ENCODE measurements around the gene RIT2.

RIT2 gene

GRCh38 chr18:42922363-42922762, 193.1 kb downstream of the RIT2 start:
- no peaks in the 10 kb centered on the region for H3K9me3 ChIP-seq (replicated peaks; ENCODE audit: low read length)
- H3K4me2 ChIP-seq (ENCODE audit: low read length): no peak overlapping the region
- H3K4me3 ChIP-seq (ENCODE audit: low read length): no peak overlapping the region
- no peaks in the 10 kb centered on the region for H3K36me3 ChIP-seq (ENCODE audit: insufficient read depth, low read length)
- H3K27me3 ChIP-seq (ENCODE audit: control insufficient read depth, insufficient read depth, low read length): no peaks in the 10 kb centered on the region
- H3K9ac ChIP-seq (ENCODE audit: low read depth, low read length): no peak overlapping the region
- H3K4me1 ChIP-seq (ENCODE audit: control insufficient read depth, insufficient read depth, low read length): no peaks in the 10 kb centered on the region

DNA sequence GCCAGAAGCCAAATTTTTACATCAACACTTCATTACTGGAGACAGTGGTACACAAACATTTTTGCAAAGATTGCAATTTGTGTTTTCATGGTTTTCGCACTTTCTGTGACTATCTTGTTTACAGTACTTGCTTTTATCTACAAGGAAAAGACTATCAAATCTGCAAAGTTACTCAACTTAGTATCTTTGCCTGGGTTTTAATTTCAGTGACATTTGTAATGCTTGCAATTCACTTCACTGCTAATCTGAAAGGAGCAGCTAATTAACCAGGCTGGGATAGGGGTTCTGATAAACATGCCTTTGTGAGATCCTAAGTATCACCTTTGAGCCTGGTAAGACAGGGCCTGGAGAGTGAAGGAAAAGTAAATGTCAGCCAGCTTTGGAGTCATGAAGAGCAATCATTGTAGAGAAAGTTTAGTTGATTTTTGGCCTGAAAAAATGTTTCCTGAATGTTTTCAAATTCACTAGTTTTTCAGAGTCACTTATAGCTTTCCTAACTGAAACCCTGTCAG, 194.2 kb downstream of the RIT2 start:
- Histone ChIP-seq H3K4me3 (ENCODE audit: low read length) (no peak overlapping the region), H3K4me1 (ENCODE audit: control insufficient read depth, insufficient read depth, low read length) (no peaks in the 10 kb centered on the region), H3K27me3 (ENCODE audit: control insufficient read depth, insufficient read depth, low read length) (no peaks in the 10 kb centered on the region), H3K36me3 (ENCODE audit: insufficient read depth, low read length) (no peaks in the 10 kb centered on the region), H3K9me3 (replicated peaks; ENCODE audit: low read length) (no peaks in the 10 kb centered on the region), H3K4me2 (ENCODE audit: low read length) (no peak overlapping the region), H3K9ac (ENCODE audit: low read depth, low read length) (no peak overlapping the region)

DNA sequence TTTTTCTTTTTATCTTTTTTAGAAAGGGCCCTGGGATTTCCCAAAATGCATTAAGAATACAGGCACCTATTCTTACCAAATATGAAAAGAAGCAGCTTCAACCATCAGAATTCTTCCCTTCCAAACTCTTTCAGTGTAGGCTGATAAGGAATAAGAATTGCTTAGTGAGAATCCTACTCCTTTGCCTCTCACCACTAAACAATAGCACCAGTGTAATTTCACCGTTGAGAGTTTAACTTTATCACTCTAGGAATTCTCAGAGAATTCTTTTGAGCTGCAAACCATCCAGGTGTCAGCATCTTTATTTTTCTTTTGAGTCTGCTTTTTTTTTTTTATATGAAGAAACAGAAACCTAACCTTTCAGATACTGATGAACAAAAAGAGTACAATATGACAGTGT, 194.9 kb downstream of the RIT2 start:
- Histone ChIP-seq H3K4me3 (ENCODE audit: low read length) (no peak overlapping the region), H3K36me3 (ENCODE audit: insufficient read depth, low read length) (no peaks in the 10 kb centered on the region), H3K4me2 (ENCODE audit: low read length) (no peak overlapping the region), H3K27me3 (ENCODE audit: control insufficient read depth, insufficient read depth, low read length) (no peaks in the 10 kb centered on the region), H3K9ac (ENCODE audit: low read depth, low read length) (no peak overlapping the region), H3K4me1 (ENCODE audit: control insufficient read depth, insufficient read depth, low read length) (no peaks in the 10 kb centered on the region), H3K9me3 (replicated peaks; ENCODE audit: low read length) (no peaks in the 10 kb centered on the region)

DNA sequence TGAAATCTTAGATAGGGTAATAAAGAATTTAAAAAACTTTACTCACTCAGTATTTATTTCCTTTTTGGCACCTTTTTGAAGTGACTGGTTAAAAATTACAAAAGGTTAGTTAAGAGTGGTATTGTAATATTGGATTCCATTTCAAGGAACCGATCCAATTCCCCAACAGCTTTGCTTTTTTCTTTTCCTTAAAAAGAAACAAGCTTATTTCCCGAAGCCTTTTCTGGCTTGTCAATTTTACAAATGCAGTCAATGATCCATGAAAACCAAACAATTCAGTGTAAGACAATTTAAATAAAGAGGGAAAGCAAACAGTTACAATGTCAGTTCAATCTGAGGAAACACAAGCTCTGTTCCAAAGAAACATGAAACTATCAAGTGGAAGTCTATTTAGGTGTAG, 200.2 kb downstream of the RIT2 start:
- no peak overlapping the region for H3K4me3 ChIP-seq (ENCODE audit: low read length)
- H3K9ac ChIP-seq (ENCODE audit: low read depth, low read length): no peak overlapping the region
- no peaks in the 10 kb centered on the region for H3K36me3 ChIP-seq (ENCODE audit: insufficient read depth, low read length)
- H3K4me2 ChIP-seq (ENCODE audit: low read length): no peak overlapping the region
- no peaks in the 10 kb centered on the region for H3K27me3 ChIP-seq (ENCODE audit: control insufficient read depth, insufficient read depth, low read length)
- no peaks in the 10 kb centered on the region for H3K4me1 ChIP-seq (ENCODE audit: control insufficient read depth, insufficient read depth, low read length)
- no peaks in the 10 kb centered on the region for H3K9me3 ChIP-seq (replicated peaks; ENCODE audit: low read length)

DNA sequence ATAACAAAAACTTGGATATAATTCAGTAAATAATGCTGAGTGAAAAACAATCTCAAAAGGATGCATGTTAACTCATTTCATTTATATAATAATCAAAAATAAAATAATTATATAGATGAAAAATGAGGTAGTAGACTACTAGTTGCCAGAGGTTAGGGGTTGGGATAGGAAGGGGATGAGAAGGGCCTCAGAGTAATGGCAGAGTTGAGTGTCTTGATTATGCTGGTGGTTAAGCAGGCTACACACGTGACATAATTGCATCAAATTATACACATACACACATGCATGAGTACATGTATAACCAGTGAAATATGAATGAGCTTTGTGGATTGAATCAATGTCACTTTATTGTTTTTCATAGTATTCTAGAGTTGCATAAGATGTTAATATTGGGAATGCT, 201.0 kb downstream of the RIT2 start:
- no peak overlapping the region for H3K9ac ChIP-seq (ENCODE audit: low read depth, low read length)
- H3K27me3 ChIP-seq (ENCODE audit: control insufficient read depth, insufficient read depth, low read length): no peaks in the 10 kb centered on the region
- no peaks in the 10 kb centered on the region for H3K36me3 ChIP-seq (ENCODE audit: insufficient read depth, low read length)
- no peak overlapping the region for H3K4me2 ChIP-seq (ENCODE audit: low read length)
- no peak overlapping the region for H3K4me3 ChIP-seq (ENCODE audit: low read length)
- H3K4me1 ChIP-seq (ENCODE audit: control insufficient read depth, insufficient read depth, low read length): no peaks in the 10 kb centered on the region
- H3K9me3 ChIP-seq (replicated peaks; ENCODE audit: low read length): no peaks in the 10 kb centered on the region

DNA sequence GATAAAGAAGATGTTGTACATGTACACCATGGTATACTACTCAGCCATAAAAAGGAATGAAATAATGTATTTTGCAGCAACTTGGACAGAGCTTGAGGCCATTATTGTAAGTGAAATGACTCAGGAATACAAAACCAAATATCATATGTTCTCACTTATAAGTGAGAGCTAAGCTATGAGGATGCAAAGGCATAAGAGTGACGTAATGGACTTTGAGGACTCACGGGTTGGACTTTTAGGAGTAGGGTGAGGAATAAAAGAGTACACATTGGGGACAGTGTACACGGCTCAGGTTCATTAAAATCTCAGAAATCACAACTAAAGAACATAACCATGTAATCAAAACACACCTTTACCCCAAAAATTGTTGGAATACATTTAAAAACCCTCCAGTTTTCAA, 206.4 kb downstream of the RIT2 start:
- Histone ChIP-seq H3K4me3 (ENCODE audit: low read length) (no peak overlapping the region), H3K4me2 (ENCODE audit: low read length) (no peak overlapping the region), H3K4me1 (ENCODE audit: control insufficient read depth, insufficient read depth, low read length) (no peaks in the 10 kb centered on the region), H3K36me3 (ENCODE audit: insufficient read depth, low read length) (no peaks in the 10 kb centered on the region), H3K9me3 (replicated peaks; ENCODE audit: low read length) (no peaks in the 10 kb centered on the region), H3K27me3 (ENCODE audit: control insufficient read depth, insufficient read depth, low read length) (no peaks in the 10 kb centered on the region), H3K9ac (ENCODE audit: low read depth, low read length) (no peak overlapping the region)

DNA sequence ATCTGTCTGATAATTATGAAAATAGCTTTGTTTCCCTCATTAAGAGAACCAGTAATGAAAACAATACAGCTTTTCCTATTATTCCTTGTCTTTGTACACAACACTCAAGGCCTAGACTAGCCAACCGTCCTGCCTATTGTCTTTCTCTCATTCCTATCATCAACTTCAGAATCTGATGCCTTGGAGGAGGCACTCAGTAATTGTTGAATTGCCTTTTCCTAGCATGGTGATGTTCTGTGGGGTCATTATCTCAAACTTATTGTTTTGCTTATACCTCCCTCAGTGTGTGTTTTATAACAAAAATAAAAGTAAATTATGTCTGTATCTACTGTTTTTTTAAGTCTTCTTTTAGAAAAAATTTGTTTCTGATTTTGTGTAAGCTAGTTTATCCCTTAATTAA, 208.7 kb downstream of the RIT2 start:
- Histone ChIP-seq H3K4me2 (ENCODE audit: low read length) (no peak overlapping the region), H3K9me3 (replicated peaks; ENCODE audit: low read length) (no peaks in the 10 kb centered on the region), H3K36me3 (ENCODE audit: insufficient read depth, low read length) (no peaks in the 10 kb centered on the region), H3K4me1 (ENCODE audit: control insufficient read depth, insufficient read depth, low read length) (no peaks in the 10 kb centered on the region), H3K9ac (ENCODE audit: low read depth, low read length) (no peak overlapping the region), H3K4me3 (ENCODE audit: low read length) (no peak overlapping the region), H3K27me3 (ENCODE audit: control insufficient read depth, insufficient read depth, low read length) (no peaks in the 10 kb centered on the region)

GRCh38 chr18:42901161-42901560, 214.3 kb downstream of the RIT2 start:
- Histone ChIP-seq H3K4me3 (ENCODE audit: low read length) (no peak overlapping the region), H3K27me3 (ENCODE audit: control insufficient read depth, insufficient read depth, low read length) (no peaks in the 10 kb centered on the region), H3K4me1 (ENCODE audit: control insufficient read depth, insufficient read depth, low read length) (no peaks in the 10 kb centered on the region), H3K9me3 (replicated peaks; ENCODE audit: low read length) (no peaks in the 10 kb centered on the region), H3K4me2 (ENCODE audit: low read length) (no peak overlapping the region), H3K9ac (ENCODE audit: low read depth, low read length) (no peak overlapping the region), H3K36me3 (ENCODE audit: insufficient read depth, low read length) (no peaks in the 10 kb centered on the region)

- Histone ChIP-seq H3K36me3 (ENCODE audit: insufficient read depth, low read length) (no peaks in the 10 kb centered on the region), H3K9me3 (replicated peaks; ENCODE audit: low read length) (no peaks in the 10 kb centered on the region), H3K4me1 (ENCODE audit: control insufficient read depth, insufficient read depth, low read length) (no peaks in the 10 kb centered on the region)
Observed at GRCh38 chr18:42893977-42894376, 221.5 kb downstream of the RIT2 start.

DNA sequence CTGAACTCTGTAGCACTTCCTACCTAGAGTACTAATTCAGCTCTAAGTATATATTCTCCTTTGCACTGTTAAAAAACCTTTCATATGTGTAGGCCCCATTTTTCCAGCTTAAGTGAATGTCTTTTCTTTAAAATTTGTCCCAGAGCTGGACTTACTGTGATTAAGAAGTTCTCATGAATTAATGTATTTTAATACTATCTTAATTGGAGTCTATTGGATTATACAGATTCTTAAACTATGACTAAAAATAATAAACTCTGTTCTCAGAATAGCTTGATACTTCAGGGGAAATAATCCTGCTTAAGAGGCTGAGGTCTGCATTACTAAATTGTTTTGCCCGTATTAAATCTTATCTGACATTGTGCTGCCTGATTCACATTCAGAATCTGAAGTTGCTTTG, 223.3 kb downstream of the RIT2 start:
- Histone ChIP-seq H3K9ac (ENCODE audit: low read depth, low read length) (no peak overlapping the region), H3K9me3 (replicated peaks; ENCODE audit: low read length) (no peaks in the 10 kb centered on the region), H3K27me3 (ENCODE audit: control insufficient read depth, insufficient read depth, low read length) (no peaks in the 10 kb centered on the region), H3K4me3 (ENCODE audit: low read length) (no peak overlapping the region), H3K36me3 (ENCODE audit: insufficient read depth, low read length) (no peaks in the 10 kb centered on the region), H3K4me1 (ENCODE audit: control insufficient read depth, insufficient read depth, low read length) (no peaks in the 10 kb centered on the region), H3K4me2 (ENCODE audit: low read length) (no peak overlapping the region)

More at GRCh38 chr18:42893977-42894376, 221.5 kb downstream of the RIT2 start:
- H3K4me2 ChIP-seq (ENCODE audit: low read length): no peak overlapping the region
- H3K9ac ChIP-seq (ENCODE audit: low read depth, low read length): no peak overlapping the region
- no peaks in the 10 kb centered on the region for H3K27me3 ChIP-seq (ENCODE audit: control insufficient read depth, insufficient read depth, low read length)
- H3K4me3 ChIP-seq (ENCODE audit: low read length): no peak overlapping the region

DNA sequence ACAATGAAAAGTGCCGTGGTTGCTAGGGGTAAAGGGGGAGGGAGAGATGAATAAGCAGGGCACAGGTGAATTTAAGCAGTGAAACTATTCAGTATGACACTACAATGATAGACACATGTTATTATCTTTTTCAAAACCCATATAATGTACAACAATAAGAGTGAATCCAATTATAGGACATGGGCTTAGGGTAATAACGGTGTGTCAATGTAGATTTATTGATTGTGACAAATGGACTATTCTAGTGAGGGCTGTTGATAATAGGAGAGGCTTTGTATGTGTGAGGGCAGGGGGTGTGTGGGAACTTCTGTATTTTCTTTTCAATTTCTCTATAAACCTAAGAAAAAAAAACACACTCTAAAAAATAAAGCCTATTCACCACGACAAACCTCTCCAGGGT, 223.8 kb downstream of the RIT2 start:
- no peaks in the 10 kb centered on the region for H3K36me3 ChIP-seq (ENCODE audit: insufficient read depth, low read length)
- H3K4me3 ChIP-seq (ENCODE audit: low read length): no peak overlapping the region
- H3K27me3 ChIP-seq (ENCODE audit: control insufficient read depth, insufficient read depth, low read length): no peaks in the 10 kb centered on the region
- H3K4me1 ChIP-seq (ENCODE audit: control insufficient read depth, insufficient read depth, low read length): no peaks in the 10 kb centered on the region
- H3K9me3 ChIP-seq (replicated peaks; ENCODE audit: low read length): no peaks in the 10 kb centered on the region
- H3K4me2 ChIP-seq (ENCODE audit: low read length): no peak overlapping the region
- H3K9ac ChIP-seq (ENCODE audit: low read depth, low read length): no peak overlapping the region

GRCh38 chr18:42883169-42883568, 232.3 kb downstream of the RIT2 start:
- Histone ChIP-seq H3K9ac (ENCODE audit: low read depth, low read length) (no peak overlapping the region), H3K9me3 (replicated peaks; ENCODE audit: low read length) (no peaks in the 10 kb centered on the region), H3K4me3 (ENCODE audit: low read length) (no peak overlapping the region), H3K27me3 (ENCODE audit: control insufficient read depth, insufficient read depth, low read length) (no peaks in the 10 kb centered on the region), H3K4me2 (ENCODE audit: low read length) (no peak overlapping the region), H3K4me1 (ENCODE audit: control insufficient read depth, insufficient read depth, low read length) (no peaks in the 10 kb centered on the region), H3K36me3 (ENCODE audit: insufficient read depth, low read length) (no peaks in the 10 kb centered on the region)
